HS-5 (cell line): Measurements from ENCODE around the gene TNIK.
A peak's percentile ranks its signal among the peaks of the same experiment; 100 is the strongest.

Experiments used
- DNase-seq: peaks from one replicate; pipeline ENCODE4 v3.0.0-alpha.2; 2012; ENCODE audit warnings: low read depth

Gene TNIK

GRCh38 chr3:171336406-171336805 lies 123.8 kb downstream of the TNIK start:
- DNase-seq = no peak

DNA sequence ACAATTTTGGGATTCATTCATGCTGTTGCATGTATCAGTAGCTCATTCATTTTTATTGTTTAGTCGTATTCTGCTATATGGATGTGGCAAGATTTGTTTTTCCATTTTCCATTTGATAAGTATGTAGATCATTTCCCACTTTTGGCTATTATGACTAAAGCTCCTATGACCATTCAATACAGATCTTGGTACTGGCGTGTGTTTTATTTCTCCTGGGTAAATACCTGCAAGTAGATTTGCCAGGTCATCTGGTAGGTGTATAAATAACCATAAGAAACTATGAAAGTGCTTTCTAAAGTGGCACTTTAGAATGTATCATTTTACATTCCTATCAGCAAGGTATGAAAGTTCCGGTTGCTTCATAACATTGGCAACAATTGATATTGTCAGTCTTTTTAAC lies 124.6 kb downstream of the TNIK start:
- DNase-seq = no peak

DNA sequence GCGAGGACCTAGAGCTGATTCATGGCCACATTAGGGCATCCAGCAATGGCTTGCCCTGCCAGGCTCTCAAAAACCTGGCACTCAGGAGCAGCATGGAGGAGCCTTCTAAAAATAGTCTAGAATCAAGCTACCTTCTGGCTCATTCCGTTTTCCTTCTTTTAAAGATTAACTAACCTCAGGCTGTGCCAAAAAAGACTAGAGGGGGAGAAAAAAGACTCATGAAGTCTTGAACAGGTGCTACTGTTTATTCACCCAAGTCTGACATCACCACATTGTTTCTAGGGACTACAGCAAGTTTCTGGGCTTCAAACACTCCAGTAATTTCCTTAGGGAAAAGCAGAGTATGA lies 125.8 kb downstream of the TNIK start:
- no peak for DNase-seq

DNA sequence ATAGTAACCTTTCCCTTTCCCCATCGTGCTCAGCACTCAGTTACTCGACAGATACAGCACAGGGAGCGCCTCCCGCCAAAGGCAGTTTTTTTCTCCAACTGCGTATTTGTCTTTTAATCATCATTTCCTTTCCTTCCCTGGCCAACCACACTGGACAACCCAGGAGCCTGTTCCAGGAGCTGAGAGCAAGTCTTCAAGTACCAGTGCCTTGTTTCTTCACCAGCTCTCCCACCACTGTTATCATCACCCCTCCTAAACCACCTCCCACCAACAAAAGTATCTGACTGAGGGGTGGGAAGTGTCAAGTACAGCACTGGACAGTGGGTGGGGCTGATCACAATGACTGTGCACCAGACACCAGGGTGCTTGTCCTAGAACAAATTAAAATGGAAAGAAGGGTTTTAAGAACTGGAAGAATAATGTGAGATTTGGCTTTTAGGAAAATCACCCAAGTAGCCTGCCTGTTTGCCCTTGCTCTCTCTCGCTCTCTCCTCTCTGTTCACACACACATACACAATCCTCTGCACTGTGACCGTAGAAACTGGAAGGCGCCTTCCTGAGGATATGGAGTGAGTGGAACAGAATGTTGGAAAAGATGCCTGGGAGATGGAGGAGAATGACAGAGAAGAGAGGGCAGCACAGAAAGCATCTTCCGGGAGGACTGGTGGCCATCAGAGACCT lies 126.3 kb downstream of the TNIK start:
- no peak for DNase-seq

GRCh38 chr3:171330938-171331337 lies 129.3 kb downstream of the TNIK start:
- no peak for DNase-seq

DNA sequence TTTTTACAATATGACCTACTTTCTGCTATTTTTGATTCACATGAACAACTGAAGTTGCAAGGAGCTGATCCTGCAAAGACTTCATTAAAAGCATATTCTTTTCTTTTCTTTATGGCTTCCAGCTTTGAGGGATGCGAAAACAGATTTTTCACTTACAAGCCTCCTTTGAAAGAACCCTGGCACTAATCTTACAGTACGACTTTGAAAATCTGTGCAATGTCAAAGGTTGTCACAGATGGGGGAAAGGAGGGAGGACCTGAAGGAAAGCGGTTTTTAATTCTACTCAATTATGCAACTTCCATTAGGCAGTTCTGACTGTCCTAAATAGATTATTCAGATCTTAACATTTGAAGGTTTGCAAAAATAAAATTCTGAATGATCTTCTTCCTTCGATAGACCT lies 130.5 kb downstream of the TNIK start:
- DNase-seq = no peak

GRCh38 chr3:171328419-171329082 lies 131.7 kb downstream of the TNIK start:
- DNase-seq = no peak

- no peak for DNase-seq
Measured at GRCh38 chr3:171327441-171328174, 132.6 kb downstream of the TNIK start.

DNA sequence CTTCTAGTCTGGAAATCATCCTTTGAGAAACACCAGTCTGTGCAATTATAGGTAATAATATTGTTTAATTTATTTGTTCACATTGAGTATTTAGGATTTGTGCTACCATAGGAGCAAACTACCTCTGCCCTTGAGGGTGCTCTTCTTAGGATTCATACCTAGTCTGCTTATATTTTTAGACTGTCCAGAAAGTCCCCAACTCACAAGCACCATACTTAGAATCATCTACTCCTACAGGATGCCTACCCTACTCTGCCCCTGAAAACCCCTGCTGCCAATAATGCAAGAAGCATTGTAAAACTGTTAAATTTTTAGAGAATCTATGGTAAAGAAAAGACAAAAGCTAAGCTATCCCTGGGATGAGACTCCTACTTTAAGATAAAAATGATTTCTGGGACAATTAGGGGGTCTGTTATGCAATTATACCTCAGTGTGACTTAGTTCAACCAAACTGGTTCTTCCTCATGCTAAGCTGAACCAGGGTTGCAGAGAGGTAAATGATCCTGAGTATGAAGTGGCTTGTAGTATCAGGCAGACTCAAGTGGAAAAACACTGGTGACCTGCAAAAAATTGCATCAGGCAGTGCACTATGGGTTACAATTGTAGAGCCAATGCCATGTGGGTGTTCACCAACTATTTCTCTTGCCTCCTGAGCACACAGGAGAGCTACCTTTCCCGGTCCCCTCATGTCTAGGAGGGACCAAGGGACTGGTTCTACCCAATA lies 133.3 kb downstream of the TNIK start:
- no peak for DNase-seq

DNA sequence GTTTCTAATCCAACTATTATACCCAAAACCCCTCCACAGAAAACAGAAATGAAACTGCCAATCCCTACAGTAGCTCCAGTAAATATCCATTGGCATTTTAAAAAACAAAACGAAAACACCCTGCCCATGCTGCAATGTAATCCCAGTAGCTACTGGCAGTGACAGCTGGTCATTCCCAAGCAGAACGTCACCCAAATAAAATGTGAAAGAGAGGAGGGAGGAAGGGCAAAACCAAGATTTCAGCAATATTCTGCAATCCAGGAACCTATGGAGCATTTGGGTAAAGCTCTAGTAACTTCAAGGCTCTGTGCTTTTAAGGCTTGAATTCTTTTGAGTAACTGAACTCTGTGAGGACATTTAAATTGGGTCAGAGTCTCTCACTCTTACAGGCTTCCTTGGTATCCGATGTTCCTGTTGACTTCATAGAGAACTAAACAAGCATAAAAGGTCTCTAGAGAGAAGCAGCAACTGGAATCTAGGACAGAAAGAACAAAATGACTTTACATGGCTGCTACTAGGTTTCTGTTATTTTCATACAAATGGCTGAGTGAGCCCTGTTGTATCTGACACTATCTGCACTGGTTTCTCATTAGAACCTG lies 136.2 kb downstream of the TNIK start:
- DNase-seq = no peak

DNA sequence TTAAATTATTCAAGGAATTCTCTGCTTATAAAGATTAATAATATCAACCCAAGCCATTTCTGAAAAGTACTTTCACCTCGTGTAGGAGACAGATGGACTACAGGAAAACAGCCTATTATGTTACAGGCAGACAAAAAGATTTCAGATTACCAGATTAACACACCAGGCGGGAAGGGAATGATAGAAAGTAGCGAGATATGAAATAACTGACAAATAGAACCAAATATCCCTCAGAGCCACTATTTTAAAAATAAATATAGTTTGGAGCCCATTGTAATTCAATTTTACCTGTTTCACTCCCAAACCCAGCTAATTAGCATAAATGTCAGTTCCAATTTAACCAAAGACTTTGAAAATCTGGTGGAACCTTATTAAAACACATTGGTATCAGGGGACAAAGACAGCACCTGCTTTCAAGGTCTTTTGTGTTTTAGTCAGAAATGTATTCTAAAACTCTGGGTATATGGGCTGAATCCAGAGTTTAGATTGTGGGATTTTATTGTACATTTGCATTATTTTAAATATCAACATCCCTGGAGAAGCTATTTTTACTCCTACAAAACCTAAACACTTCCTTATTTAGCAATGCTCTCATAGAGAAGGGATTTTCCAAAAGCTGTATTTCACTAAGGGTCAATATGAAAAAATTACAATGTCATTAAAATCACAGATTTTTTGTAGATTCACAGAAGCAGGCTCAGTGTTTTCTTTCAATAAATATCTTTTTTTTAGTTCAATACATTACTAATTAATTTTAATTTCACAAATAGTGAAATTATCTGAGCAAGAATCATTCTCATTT lies 138.4 kb downstream of the TNIK start:
- DNase-seq = no peak

DNA sequence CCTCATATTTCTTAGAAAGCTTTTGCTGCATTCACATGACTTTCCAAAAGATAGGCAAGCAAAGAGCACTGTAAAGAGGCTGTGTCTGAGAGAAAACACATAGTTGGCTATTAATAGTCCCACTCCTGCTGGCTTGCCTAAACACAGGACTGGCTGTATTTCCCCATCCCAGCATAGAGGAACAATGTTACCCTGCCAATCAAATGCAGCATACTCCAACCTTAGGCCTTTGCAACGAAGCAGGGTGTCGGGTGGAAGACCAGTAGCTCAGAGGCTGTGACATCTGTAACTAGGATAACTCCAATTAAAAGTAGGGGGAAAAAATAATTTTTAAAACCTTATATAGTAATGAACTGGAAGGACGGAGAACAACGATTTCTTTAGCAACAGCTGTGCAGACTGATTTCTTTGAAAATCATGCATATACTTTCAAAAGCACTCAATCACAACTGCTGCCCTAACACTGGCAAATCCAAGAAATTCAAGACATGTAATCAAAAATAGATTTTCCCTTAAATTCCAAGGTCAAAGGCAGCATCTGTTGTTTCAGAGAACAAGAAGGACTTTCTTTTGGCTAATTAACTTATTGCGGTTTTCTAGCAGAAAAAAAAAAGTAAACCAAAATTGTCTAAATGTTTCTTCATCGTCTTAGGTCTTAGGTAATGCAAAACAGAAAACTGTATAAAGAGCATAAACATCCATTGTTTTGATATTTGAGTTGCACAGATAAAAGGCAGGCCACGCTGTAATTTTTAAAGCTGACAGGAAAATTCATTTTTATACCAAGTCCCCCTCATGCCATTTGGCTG lies 139.3 kb downstream of the TNIK start:
- DNase-seq = no peak

- DNase-seq = no peak
Measured at GRCh38 chr3:171317171-171317570, 143.0 kb downstream of the TNIK start.

DNA sequence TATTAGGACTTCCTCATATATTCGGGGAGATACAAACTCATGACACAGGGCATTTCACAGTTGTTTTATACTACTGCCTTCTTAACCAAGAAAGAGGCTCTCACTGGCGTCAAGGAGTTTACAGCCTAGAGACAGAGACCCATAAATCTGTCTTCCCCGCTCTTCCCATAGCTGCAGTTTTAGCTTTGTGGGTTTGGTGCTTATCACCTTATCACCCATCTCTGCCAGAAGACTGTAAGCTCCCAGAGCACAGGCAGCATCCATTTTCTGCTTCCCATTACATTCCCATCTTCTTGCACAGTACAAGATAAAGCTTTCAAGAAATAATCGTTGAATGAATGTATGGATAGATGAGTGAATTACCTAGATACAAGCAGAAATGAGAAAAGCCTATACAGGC lies 144.3 kb downstream of the TNIK start:
- no peak for DNase-seq

DNA sequence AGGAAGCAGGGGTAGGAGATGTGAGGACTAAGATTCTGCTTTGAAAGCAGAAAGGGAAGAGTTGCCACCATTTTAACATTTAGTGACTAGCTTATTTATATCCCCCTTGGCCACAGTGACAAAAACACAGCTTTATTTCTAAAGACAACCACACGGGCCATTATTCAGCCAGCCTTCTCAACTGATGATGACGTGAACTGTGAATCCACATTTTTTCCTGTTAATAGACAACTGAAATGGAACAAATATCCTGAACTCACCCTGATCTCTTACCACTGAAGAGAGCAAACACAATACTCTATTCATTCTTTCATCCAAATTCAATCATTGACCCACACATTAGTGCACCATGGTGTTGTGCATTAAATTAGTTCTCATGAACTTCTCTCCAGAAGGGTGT lies 145.1 kb downstream of the TNIK start:
- DNase-seq = no peak

GRCh38 chr3:171314341-171314740 lies 145.9 kb downstream of the TNIK start:
- no peak for DNase-seq

DNA sequence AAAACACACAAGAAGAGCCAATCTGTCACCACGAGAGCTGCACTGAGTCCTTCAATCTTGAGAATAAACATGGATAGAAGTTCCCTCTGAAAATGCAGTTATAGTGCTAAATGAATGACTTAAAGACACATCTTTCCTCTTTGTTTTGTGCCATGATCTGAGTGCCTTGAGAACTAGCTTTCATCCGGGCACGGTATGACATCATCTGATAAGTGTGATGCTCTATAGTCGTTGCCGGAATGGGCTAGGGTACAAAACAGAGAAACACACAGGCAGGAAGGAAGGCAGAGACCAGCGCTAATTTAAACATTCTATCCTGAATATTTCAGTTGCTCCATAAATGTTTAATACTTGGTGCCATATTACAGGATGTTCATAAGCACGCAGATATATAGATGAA lies 146.5 kb downstream of the TNIK start:
- no peak for DNase-seq

- no peak for DNase-seq
Measured at GRCh38 chr3:171312741-171313140, 147.5 kb downstream of the TNIK start.

GRCh38 chr3:171311784-171312183 lies 148.4 kb downstream of the TNIK start:
- DNase-seq = no peak

DNA sequence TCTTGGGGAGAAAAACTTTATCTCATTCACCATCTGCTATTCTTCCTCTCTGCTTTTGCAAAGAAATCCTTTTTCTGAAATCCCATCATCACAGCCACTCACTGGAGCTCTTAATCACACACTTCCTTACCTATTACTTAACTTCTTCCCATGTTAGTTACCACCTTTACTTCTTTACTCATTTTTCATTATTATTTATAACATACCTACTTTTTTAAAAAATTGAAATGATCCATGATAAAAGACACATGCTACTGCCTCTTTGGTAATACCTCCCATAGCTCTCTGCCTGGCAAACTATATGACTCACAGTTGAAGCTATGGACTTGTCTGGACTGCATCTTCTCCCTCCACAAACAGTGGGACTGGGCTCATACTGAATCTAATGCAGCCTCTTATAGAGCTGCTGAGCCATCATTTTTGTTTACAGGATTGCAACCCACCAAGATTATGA lies 150.3 kb downstream of the TNIK start:
- peak; percentile 32 for DNase-seq

DNA sequence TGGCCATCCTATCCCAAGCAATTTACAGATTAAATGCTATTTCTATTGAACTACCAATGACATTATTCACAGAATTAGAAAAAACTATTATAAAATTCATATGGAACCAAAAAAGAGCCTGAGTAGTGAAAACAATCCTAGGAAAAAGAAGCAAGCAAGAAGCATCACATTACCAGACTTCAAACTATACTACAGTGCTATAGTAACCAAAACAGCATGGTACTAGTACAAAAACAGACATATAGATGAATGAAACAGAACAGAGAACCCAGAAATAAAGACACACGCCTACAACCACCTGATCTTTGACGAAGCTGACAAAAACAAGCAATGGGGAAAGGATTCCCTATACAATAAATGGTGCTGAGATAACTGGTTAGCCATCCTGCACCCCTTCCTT lies 152.2 kb downstream of the TNIK start:
- DNase-seq = no peak
